Smooth muscle cell (in vitro differentiated cells): ENCODE measurements around the gene LRRFIP1. TPM values are rescaled to one million over a fixed set of nuclear protein-coding genes. Genes with fewer than 3 reads are reported as not detected.

Source experiments
- DNase-seq: peaks from one replicate; lab custom pipeline; 2025; ENCODE audit not compliant: unreplicated experiment; lab: John Stamatoyannopoulos, UW
- H2AFZ ChIP-seq: fragments of 200-600 bp; sonication (generic); 2 replicates; pipeline ENCODE4 v1.6.0; 2016; ENCODE audit warnings: antibody characterized with exemption, low read depth, mild to moderate bottlenecking
- H3F3A ChIP-seq: fragments of 200-600 bp; sonication (generic); 2 replicates; pipeline ENCODE4 v1.6.0; 2017; ENCODE audit warnings: antibody characterized with exemption, low read depth
- H3K27ac ChIP-seq: fragments of 200-600 bp; sonication (generic); 2 replicates; pipeline ENCODE4 v1.5.1; 2016; ENCODE audit warnings: low read depth, mild to moderate bottlenecking
- H3K27me3 ChIP-seq: fragments of 200-600 bp; sonication (generic); 2 replicates; pipeline ENCODE4 v1.6.1; 2016; ENCODE audit warnings: low read depth, mild to moderate bottlenecking
- H3K36me3 ChIP-seq: fragments of 200-600 bp; sonication (generic); 2 replicates; pipeline ENCODE4 v1.5.1; 2016; ENCODE audit warnings: low read depth
- H3K4me1 ChIP-seq: fragments of 200-600 bp; sonication (generic); 2 replicates; pipeline ENCODE4 v1.5.1; 2016; ENCODE audit warnings: low read depth
- H3K4me2 ChIP-seq: fragments of 200-600 bp; sonication (generic); 2 replicates; pipeline ENCODE4 v1.6.0; 2016; ENCODE audit warnings: mild to moderate bottlenecking
- H3K4me3 ChIP-seq: fragments of 200-600 bp; sonication (generic); 2 replicates; pipeline ENCODE4 v1.5.1; 2016; ENCODE audit warnings: mild to moderate bottlenecking
- H3K79me2 ChIP-seq: fragments of 200-600 bp; sonication (generic); 2 replicates; pipeline ENCODE4 v1.6.0; 2016; ENCODE audit warnings: low read depth, mild to moderate bottlenecking
- H3K9ac ChIP-seq: fragments of 200-600 bp; sonication (generic); 2 replicates; pipeline ENCODE4 v1.6.0; 2016; ENCODE audit warnings: low read depth
- H3K9me3 ChIP-seq: fragments of 200-600 bp; sonication (generic); replicated peaks from 2 replicates; pipeline ENCODE4 v1.5.1; 2016; ENCODE audit warnings: low read depth
- H4K20me1 ChIP-seq: fragments of 200-600 bp; sonication (generic); 2 replicates; pipeline ENCODE4 v1.6.0; 2016; ENCODE audit warnings: low read depth
- WGBS: methylation state at CpG from one replicate; pipeline ENCODE4 v1.1.7; 2016; ENCODE audit warnings: low lambda C conversion rate; 5-methylcytosine and 5-hydroxymethylcytosine counted together
- polyA plus RNA-seq: library from polyadenylated mRNA; unstranded; fragments of >200 nt; fragmentation: Nextera tagmentation; extraction: Ambion mirVana; gene quantifications from 2 replicates; pipeline ENCODE4 v1.2.1, GENCODE V29; 2016
- total RNA-seq: library from RNA; depleted of rRNA; stranded (reverse); fragments of >200 nt; gene quantifications from 2 replicates; pipeline ENCODE4 v1.2.3, GENCODE V29; 2014
- TF ChIP-seq, protein P1 (sequence below): fragments of 200-600 bp; sonication (generic); IDR thresholded peaks from 2 replicates; pipeline ENCODE4 v1.5.1; 2017; ENCODE audit warnings: borderline replicate concordance, mild to moderate bottlenecking, antibody characterized with exemption; ENCODE audit not compliant: insufficient read depth, poor library complexity, severe bottlenecking

The LRRFIP1 gene
- total and polyA plus RNA-seq, 2 experiments from 2014 or later: 36.2 to 65.1 TPM

DNA sequence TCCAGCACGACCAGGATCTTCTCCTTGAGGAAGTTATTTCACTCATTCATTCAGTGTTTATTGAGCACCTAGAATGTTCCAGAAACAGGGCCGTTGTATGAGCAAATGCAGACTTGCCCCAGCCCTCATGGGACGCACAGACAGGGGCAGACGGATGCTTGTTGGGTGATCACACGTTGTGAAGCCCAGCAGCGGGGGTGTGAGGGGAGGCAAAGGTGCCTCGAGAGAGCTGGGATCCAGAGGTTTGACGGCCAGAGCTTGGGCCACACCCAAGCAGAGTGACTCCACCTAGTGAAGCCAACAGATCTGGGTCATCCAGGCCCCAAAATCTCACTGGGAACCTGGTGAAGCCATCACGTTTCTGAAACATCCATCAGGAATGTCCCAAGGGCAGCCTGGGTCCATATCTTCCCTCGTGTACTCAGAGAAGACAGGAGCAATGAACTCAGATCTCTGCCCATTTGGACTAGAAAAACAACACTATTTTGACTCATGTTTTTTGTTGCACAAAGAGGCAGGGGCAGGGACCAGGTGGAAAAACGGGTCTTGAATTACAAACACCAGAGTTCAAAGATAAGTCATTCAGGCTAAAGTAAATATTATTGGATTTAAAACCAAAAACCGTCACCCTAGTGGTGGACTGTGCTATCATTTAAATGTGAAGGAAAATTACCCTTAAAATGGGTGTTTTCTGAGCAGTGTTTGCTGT is 116.3 kb downstream of the LRRFIP1 start:
- TF ChIP-seq, protein P1, sequence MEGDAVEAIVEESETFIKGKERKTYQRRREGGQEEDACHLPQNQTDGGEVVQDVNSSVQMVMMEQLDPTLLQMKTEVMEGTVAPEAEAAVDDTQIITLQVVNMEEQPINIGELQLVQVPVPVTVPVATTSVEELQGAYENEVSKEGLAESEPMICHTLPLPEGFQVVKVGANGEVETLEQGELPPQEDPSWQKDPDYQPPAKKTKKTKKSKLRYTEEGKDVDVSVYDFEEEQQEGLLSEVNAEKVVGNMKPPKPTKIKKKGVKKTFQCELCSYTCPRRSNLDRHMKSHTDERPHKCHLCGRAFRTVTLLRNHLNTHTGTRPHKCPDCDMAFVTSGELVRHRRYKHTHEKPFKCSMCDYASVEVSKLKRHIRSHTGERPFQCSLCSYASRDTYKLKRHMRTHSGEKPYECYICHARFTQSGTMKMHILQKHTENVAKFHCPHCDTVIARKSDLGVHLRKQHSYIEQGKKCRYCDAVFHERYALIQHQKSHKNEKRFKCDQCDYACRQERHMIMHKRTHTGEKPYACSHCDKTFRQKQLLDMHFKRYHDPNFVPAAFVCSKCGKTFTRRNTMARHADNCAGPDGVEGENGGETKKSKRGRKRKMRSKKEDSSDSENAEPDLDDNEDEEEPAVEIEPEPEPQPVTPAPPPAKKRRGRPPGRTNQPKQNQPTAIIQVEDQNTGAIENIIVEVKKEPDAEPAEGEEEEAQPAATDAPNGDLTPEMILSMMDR: peak; percentile 28

DNA sequence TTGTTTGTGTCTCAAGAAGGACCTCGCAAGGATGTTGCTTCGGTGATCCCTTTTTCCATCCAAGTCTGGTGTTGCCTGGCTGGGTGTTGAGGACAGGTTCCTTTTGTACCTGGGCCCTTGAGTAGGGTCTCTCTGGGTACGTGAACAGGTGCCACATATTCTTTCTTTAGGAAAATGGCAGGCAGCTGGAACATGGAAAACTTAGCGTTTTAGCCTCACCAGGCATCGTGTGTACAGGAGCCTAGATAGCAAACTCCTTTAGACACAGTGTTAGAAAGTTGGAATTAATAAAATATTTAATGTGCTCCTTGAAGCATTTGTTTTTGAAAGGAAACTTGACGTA is 116.9 kb downstream of the LRRFIP1 start:
- H3K36me3 ChIP-seq: no peaks in the 10 kb centered on the region
- no peak overlapping the region for H3K4me3 ChIP-seq
- peaks cover 58% of the 10 kb centered on the region for H4K20me1 ChIP-seq
- no peaks in the 10 kb centered on the region for H3K9me3 ChIP-seq
- H2AFZ ChIP-seq: no peak overlapping the region
- H3K27ac ChIP-seq: no peak overlapping the region
- no peaks in the 10 kb centered on the region for H3F3A ChIP-seq
- H3K27me3 ChIP-seq: no peaks in the 10 kb centered on the region
- H3K9ac ChIP-seq: no peak overlapping the region
- TF ChIP-seq, protein P1: no peak
- peaks cover under 1% of the 10 kb centered on the region for H3K4me1 ChIP-seq
- 93% methylated on average over 6 of the region's 6 CpGs for WGBS
- no peak overlapping the region for H3K4me2 ChIP-seq
- peaks cover 19% of the 10 kb centered on the region for H3K79me2 ChIP-seq
- DNase-seq: no peak

More for the DNA sequence above, 116.3 kb downstream of the LRRFIP1 start:
- Histone ChIP-seq H3K27ac (no peak overlapping the region), H3K9ac (no peak overlapping the region), H3K79me2 (peaks cover 20% of the 10 kb centered on the region), H3K4me1 (peaks cover 6% of the 10 kb centered on the region), H2AFZ (no peak overlapping the region), H3K4me3 (no peak overlapping the region), H3F3A (no peaks in the 10 kb centered on the region), H3K27me3 (no peaks in the 10 kb centered on the region), H4K20me1 (peaks cover 58% of the 10 kb centered on the region), H3K36me3 (no peaks in the 10 kb centered on the region), H3K9me3 (no peaks in the 10 kb centered on the region), H3K4me2 (no peak overlapping the region)
- no peak for DNase-seq
- WGBS: 71% methylated on average over 12 of the region's 12 CpGs

DNA sequence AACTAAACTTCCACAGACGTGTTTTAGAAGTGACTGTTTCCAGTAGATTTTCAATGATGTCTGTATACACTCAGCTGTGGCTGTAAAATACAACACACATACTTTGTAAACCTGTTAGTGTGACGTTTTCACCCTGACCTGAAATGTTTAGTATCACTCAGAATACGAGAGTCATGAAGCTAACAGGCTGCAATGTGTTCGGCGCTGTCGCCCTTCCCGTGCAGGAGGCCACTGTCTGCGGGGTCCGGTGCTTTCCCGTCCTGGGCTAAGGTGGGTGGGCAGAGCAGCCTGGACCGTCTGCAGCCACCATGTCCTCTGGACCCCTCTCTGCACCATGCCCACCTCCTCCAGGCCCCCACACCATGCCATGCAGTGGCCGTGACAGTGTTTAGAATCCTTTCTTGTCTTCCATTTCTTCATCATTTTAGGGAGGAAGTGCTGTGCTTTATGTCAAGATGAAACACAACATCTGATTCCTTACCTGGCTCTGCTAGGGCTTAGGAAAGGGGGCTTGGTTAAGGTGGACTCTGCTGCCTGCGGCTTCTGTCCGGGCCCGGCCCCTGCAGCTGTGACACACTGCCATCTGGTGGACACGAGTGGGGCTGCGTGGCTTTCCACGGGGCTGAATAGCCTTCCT is 117.3 kb downstream of the LRRFIP1 start:
- H3K27me3 ChIP-seq: no peaks in the 10 kb centered on the region
- H3K79me2 ChIP-seq: peaks cover 19% of the 10 kb centered on the region
- H3K4me2 ChIP-seq: no peak overlapping the region
- H3K4me1 ChIP-seq: no peaks in the 10 kb centered on the region
- peaks cover 58% of the 10 kb centered on the region for H4K20me1 ChIP-seq
- no peak overlapping the region for H2AFZ ChIP-seq
- WGBS: 64% methylated on average over 18 of the region's 18 CpGs
- H3K9me3 ChIP-seq: no peaks in the 10 kb centered on the region
- no peaks in the 10 kb centered on the region for H3K36me3 ChIP-seq
- H3K4me3 ChIP-seq: no peak overlapping the region
- H3K9ac ChIP-seq: no peak overlapping the region
- DNase-seq: peak; percentile 60
- TF ChIP-seq, protein P1: peak; percentile 98
- no peak overlapping the region for H3K27ac ChIP-seq
- no peaks in the 10 kb centered on the region for H3F3A ChIP-seq

DNA sequence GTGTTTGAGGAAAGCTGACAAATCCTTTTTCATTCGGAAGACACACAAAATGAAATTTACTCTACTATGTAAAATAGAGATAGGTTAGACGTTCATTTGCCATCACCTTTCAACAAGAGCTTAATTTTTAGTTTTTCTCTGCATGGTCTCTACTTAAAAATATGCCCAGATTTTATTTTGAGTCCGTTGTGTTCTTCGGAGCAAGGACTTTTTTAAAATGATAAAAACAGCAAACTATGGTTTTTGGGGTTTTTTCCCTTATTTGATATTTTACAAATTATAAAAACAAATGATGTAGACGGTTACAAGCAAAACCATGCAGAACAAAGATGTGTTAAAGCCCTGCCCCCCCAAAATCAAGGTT is 117.8 kb downstream of the LRRFIP1 start:
- Histone ChIP-seq H2AFZ (no peak overlapping the region), H3K27ac (no peak overlapping the region), H3K27me3 (no peaks in the 10 kb centered on the region), H3K9me3 (no peaks in the 10 kb centered on the region), H3K4me2 (no peak overlapping the region), H4K20me1 (peaks cover 58% of the 10 kb centered on the region), H3K9ac (no peak overlapping the region), H3K36me3 (no peaks in the 10 kb centered on the region), H3K79me2 (peaks cover 19% of the 10 kb centered on the region), H3K4me3 (no peak overlapping the region), H3K4me1 (no peaks in the 10 kb centered on the region), H3F3A (no peaks in the 10 kb centered on the region)
- no peak for DNase-seq
- 77% methylated on average over 5 of the region's 5 CpGs for WGBS
- TF ChIP-seq, protein P1: no peak
